SK-N-SH (cell line): ENCODE results near the gene CDX2. TPM values are rescaled to one million over a fixed set of nuclear protein-coding genes. Genes with fewer than 3 reads are reported as not detected.

Experiments
- CTCF ChIA-PET: fragments of 300-600, 350-600 bp; formaldehyde crosslinking; extraction: SDS; loops from one replicate; lab custom pipeline; 2021; lab: Yijun Ruan, JAX
- POLR2A ChIA-PET: fragments of 350-600 bp; sonication (Branson Sonifier 250); formaldehyde crosslinking; extraction: SDS; loops from one replicate; lab custom pipeline; 2020; ENCODE audit warnings: antibody characterized with exemption, inconsistent platforms; lab: Yijun Ruan, JAX
- DNase-seq: peaks from one replicate; pipeline ENCODE4 v3.0.0; 2012
- H2AFZ ChIP-seq: fragments of 200-600 bp; sonication (generic); 2 replicates; pipeline ENCODE4 v1.8.1; 2016; ENCODE audit warnings: antibody characterized with exemption, mild to moderate bottlenecking, low read depth
- H3F3A ChIP-seq: fragments of 200-600 bp; sonication (generic); replicated peaks from 2 replicates; pipeline ENCODE3; 2016; ENCODE audit warnings: antibody characterized with exemption, mild to moderate bottlenecking; ENCODE audit not compliant: insufficient read depth
- H3K27ac ChIP-seq, 2 experiments: fragments of 200-500 bp in 1 of 2; fragments of 200-600 bp in 1 of 2; sonication (Bioruptor generic) in 1 of 2; sonication (generic), shearing (Covaris generic) in 1 of 2; 2 replicates each; pipeline versions ENCODE4 v1.5.1 to v1.6.1; 2014 to 2016; ENCODE audit warnings: low read depth in 2 of 2, inconsistent platforms in 1 of 2, low read length in 1 of 2, mild to moderate bottlenecking in 1 of 2, mixed read lengths in 1 of 2
- H3K27me3 ChIP-seq: fragments of 200-600 bp; sonication (generic), shearing (Covaris generic); 2 replicates; pipeline ENCODE4 v1.6.1; 2016; ENCODE audit warnings: mixed run types; ENCODE audit not compliant: insufficient read depth
- H3K36me3 ChIP-seq, 2 experiments: fragments of 200-500 bp in 1 of 2; fragments of 200-600 bp in 1 of 2; sonication (Bioruptor generic) in 1 of 2; sonication (generic) in 1 of 2; replicated peaks in 1 of 2; 2 replicates each; pipeline versions ENCODE3 to v1.5.1; 2014 to 2016; ENCODE audit warnings: low read length in 1 of 2, mild to moderate bottlenecking in 1 of 2; ENCODE audit not compliant: insufficient read depth in 2 of 2, control insufficient read depth in 1 of 2
- H3K4me1 ChIP-seq, 2 experiments: fragments of 200-500 bp in 1 of 2; fragments of 200-600 bp in 1 of 2; sonication (Bioruptor generic) in 1 of 2; sonication (generic), shearing (Covaris generic) in 1 of 2; 2 replicates each; pipeline versions ENCODE4 v1.5.1 to v1.6.1; 2014 to 2016; ENCODE audit warnings: low read depth in 1 of 2, low read length in 1 of 2, mixed run types in 1 of 2; ENCODE audit not compliant: insufficient read depth in 2 of 2, control insufficient read depth in 1 of 2
- H3K4me2 ChIP-seq: fragments of 200-600 bp; sonication (generic), shearing (Covaris generic); 2 replicates; pipeline ENCODE4 v1.6.1; 2017; ENCODE audit warnings: mixed run types
- H3K4me3 ChIP-seq, 2 experiments: fragments of 200-500 bp in 1 of 2; fragments of 200-600 bp in 1 of 2; sonication (Bioruptor generic) in 1 of 2; sonication (generic), shearing (Covaris generic) in 1 of 2; 2 replicates each; pipeline versions ENCODE4 v1.5.1 to v1.8.1; 2014 to 2016; ENCODE audit warnings: low read depth in 2 of 2, inconsistent platforms in 1 of 2, low read length in 1 of 2, mild to moderate bottlenecking in 1 of 2, mixed read lengths in 1 of 2, moderate library complexity in 1 of 2
- H3K79me2 ChIP-seq: fragments of 200-600 bp; sonication (generic); 2 replicates; pipeline ENCODE4 v1.8.1; 2017; ENCODE audit warnings: mild to moderate bottlenecking; ENCODE audit not compliant: insufficient read depth
- H3K9ac ChIP-seq: fragments of 200-600 bp; sonication (generic); 2 replicates; pipeline ENCODE4 v1.6.1; 2017; ENCODE audit warnings: mixed run types
- H3K9me2 ChIP-seq: fragments of 200-600 bp; sonication (generic); 2 replicates; pipeline ENCODE4 v1.6.1; 2017; ENCODE audit warnings: mixed run types
- H3K9me3 ChIP-seq: fragments of 200-600 bp; sonication (generic); 2 replicates; pipeline ENCODE4 v1.6.1; 2017; ENCODE audit warnings: mixed run types, mild to moderate bottlenecking, moderate library complexity
- H4K20me1 ChIP-seq: fragments of 200-600 bp; sonication (generic); 2 replicates; pipeline ENCODE4 v1.6.1; 2017; ENCODE audit warnings: mild to moderate bottlenecking, mixed run types; ENCODE audit not compliant: insufficient read depth
- ELF1 ChIP-seq: IDR thresholded peaks from 2 replicates; pipeline ENCODE4 v1.4.0; 2012
- EZH2phosphoT487 ChIP-seq: fragments of 200-600 bp; sonication (generic); IDR thresholded peaks from 2 replicates; pipeline ENCODE4 v1.6.1; 2017; ENCODE audit warnings: low read depth, mixed run types, mild to moderate bottlenecking, antibody characterized with exemption, moderate library complexity, borderline replicate concordance
- FOXM1 ChIP-seq: IDR thresholded peaks from 2 replicates; pipeline ENCODE4 v1.4.0; 2012; ENCODE audit warnings: low read depth, mild to moderate bottlenecking
- JUND ChIP-seq: IDR thresholded peaks from 2 replicates; pipeline ENCODE4 v1.4.0; 2012
- RAD21 ChIP-seq: IDR thresholded peaks from 2 replicates; pipeline ENCODE4 v1.6.1; 2012; ENCODE audit warnings: mild to moderate bottlenecking, low read length
- SIN3A ChIP-seq: IDR thresholded peaks from 2 replicates; pipeline ENCODE4 v1.6.1; 2012; ENCODE audit warnings: low read depth, mild to moderate bottlenecking, low read length, moderate library complexity, borderline replicate concordance
- SMC3 ChIP-seq: IDR thresholded peaks from 2 replicates; pipeline ENCODE4 v1.6.1; 2012; ENCODE audit warnings: low read depth, low read length, improper control_type of control experiment
- WGBS: methylation state at CpG from one replicate; pipeline ENCODE4 v1.1.6; 2017; ENCODE audit warnings: low lambda C conversion rate; 5-methylcytosine and 5-hydroxymethylcytosine counted together
- polyA plus RNA-seq, 3 experiments: library from polyadenylated mRNA; depleted of rRNA; stranded (reverse); fragments of >200 nt; gene quantifications; 2 replicates each; pipeline ENCODE4 v1.2.3, GENCODE V29; 2012
- TF ChIP-seq, protein P1 (sequence below): IDR thresholded peaks from 2 replicates; pipeline ENCODE4 v1.4.0; 2012; ENCODE audit warnings: low read depth
- TF ChIP-seq, protein P2 (sequence below): IDR thresholded peaks from 2 replicates; pipeline ENCODE4 v1.4.0; 2012; ENCODE audit warnings: low read depth, borderline replicate concordance
- TF ChIP-seq, protein P3 (sequence below): fragments of 200-600 bp; sonication (generic); IDR thresholded peaks from 2 replicates; pipeline ENCODE4 v1.6.1; 2017; ENCODE audit warnings: antibody characterized with exemption, mild to moderate bottlenecking, moderate library complexity

Gene CDX2
- polyA plus RNA-seq, 1 of the 3 experiments (the other 2 are of a cell fraction): not detected

DNA sequence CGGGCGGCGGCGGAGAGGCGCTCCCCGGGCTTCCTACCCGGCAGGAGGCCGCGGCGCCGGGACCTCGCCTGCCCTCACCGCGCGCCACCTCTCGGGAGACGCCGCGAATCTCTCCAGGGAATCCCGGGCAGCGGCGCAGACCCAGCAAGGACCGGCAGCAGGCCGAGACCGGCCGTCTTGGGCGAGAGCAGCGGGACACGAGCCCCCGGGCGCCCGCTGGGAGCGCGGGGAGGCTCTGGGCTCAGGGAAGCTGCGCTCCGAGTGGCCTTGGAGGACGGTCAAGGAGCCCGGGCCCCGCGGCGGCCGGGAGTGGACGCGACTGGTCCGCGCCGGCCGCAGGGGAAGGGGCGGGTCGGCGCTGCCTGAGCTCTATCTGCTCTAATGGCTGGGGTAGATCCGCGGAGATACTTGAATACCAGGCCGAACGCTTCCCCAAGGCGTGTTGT, 14.7 kb downstream of the CDX2 start:
- peak overlapping the region; percentile 85 for H3K4me2 ChIP-seq
- H4K20me1 ChIP-seq: no peaks in the 10 kb centered on the region
- H3K9ac ChIP-seq: no peak overlapping the region
- no peak overlapping the region for H3K27ac ChIP-seq
- no peaks in the 10 kb centered on the region for H3F3A ChIP-seq
- H3K9me3 ChIP-seq: no peaks in the 10 kb centered on the region
- peak overlapping the region; percentile 83; the same call in 1 of the 2 replicates for H2AFZ ChIP-seq
- H3K4me3 ChIP-seq: peak overlapping the region; percentile 17 to 45; a peak in 1 of 4 replicates
- peak; percentile 34 for DNase-seq
- POLR2A ChIA-PET: interaction anchor here (0.6 kb wide), 1 partner anchor 665 kb away, joined by 3 read pairs; no protein-coding TSS in a partner anchor
- no peaks in the 10 kb centered on the region for H3K79me2 ChIP-seq
- peaks cover 47% of the 10 kb centered on the region for H3K27me3 ChIP-seq
- TF ChIP-seq, protein P1, sequence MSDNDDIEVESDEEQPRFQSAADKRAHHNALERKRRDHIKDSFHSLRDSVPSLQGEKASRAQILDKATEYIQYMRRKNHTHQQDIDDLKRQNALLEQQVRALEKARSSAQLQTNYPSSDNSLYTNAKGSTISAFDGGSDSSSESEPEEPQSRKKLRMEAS: no peak
- no peak for TF ChIP-seq RAD21
- TF ChIP-seq, protein P2, sequence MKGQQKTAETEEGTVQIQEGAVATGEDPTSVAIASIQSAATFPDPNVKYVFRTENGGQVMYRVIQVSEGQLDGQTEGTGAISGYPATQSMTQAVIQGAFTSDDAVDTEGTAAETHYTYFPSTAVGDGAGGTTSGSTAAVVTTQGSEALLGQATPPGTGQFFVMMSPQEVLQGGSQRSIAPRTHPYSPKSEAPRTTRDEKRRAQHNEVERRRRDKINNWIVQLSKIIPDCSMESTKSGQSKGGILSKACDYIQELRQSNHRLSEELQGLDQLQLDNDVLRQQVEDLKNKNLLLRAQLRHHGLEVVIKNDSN: no peak
- CTCF ChIA-PET: interaction anchor here (0.6 to 3.9 kb wide), 41 partner anchors 8 to 1734 kb away, joined by 3 to 35 read pairs (median 4); partner anchors contain the start of genes CDX2 and URAD
- 5% methylated on average over 19 of the region's 56 CpGs for WGBS
- no peaks in the 10 kb centered on the region for H3K9me2 ChIP-seq
- no peaks in the 10 kb centered on the region for H3K36me3 ChIP-seq
- no peaks in the 10 kb centered on the region for H3K4me1 ChIP-seq

DNA sequence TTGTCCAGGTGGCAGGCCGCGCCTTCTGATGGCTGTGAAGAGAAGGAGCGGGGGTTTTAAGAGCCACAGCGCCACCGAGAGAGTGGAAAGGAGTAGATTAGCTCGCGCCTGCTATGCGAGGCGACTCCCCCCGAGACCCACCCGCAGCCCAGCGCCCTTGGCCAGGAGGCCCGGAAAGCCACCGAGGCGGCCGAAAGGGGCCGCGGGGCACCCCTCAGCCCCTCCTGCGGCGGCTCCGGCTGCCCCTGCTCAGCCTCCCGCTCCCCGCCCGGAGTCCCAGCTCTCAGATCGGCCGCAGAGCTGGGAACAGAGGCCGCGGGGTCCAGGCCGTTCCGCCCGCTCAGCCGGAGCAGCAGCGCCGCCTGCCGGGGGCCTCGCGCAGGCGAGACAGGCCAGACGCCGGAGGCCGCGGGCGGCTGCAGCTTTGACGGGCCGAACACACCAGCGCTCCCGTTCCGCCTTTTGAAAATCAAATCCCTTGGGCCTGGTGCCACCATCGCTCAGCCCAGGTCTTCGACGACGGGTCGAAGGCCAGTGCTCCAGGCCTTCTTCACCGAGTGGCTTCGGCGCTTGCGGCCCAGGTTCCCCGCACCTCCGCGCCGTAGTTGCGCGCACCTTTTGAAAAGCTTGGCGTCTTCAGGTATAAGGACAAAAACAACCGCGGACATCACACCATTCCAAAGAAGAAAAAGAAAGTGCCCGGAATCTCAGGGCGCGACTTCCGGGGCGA, 15.3 kb downstream of the CDX2 start:
- Histone ChIP-seq H3K79me2 (no peaks in the 10 kb centered on the region), H2AFZ (peak overlapping the region; percentile 83), H4K20me1 (no peaks in the 10 kb centered on the region), H3K4me3 (peak overlapping the region; percentile 24 to 45; a peak in 2 of 4 replicates), H3K36me3 (no peaks in the 10 kb centered on the region), H3K9ac (no peak overlapping the region), H3F3A (no peaks in the 10 kb centered on the region), H3K9me2 (no peaks in the 10 kb centered on the region), H3K27ac (no peak overlapping the region), H3K27me3 (peaks cover 41% of the 10 kb centered on the region), H3K9me3 (no peaks in the 10 kb centered on the region), H3K4me2 (peak overlapping the region; percentile 85), H3K4me1 (no peaks in the 10 kb centered on the region)
- ChIA-PET CTCF (interaction anchor here (0.6 to 3.9 kb wide), 51 partner anchors 9 to 1733 kb away, joined by 3 to 35 read pairs (median 4); partner anchors contain the start of genes CDX2 and URAD), POLR2A (no interaction called here)
- 18% methylated on average over 20 of the region's 71 CpGs for WGBS
- DNase-seq: peak; percentile 90
- TF ChIP-seq, protein P3, sequence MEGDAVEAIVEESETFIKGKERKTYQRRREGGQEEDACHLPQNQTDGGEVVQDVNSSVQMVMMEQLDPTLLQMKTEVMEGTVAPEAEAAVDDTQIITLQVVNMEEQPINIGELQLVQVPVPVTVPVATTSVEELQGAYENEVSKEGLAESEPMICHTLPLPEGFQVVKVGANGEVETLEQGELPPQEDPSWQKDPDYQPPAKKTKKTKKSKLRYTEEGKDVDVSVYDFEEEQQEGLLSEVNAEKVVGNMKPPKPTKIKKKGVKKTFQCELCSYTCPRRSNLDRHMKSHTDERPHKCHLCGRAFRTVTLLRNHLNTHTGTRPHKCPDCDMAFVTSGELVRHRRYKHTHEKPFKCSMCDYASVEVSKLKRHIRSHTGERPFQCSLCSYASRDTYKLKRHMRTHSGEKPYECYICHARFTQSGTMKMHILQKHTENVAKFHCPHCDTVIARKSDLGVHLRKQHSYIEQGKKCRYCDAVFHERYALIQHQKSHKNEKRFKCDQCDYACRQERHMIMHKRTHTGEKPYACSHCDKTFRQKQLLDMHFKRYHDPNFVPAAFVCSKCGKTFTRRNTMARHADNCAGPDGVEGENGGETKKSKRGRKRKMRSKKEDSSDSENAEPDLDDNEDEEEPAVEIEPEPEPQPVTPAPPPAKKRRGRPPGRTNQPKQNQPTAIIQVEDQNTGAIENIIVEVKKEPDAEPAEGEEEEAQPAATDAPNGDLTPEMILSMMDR: peak; percentile 72
- peak; percentile 57 for TF ChIP-seq SMC3
- TF ChIP-seq FOXM1: no peak
- TF ChIP-seq JUND: no peak
- no peak for TF ChIP-seq SIN3A
- peak; percentile 64 for TF ChIP-seq RAD21
- no peak for TF ChIP-seq ELF1
- 0 out of 2 replicates have a peak, but pooled peaks have one; percentile 40 for TF ChIP-seq EZH2phosphoT487
